Renal cortex interstitium (tissue), 11 donors: ENCODE results near the gene NOTUM. TPM values are rescaled to one million over a fixed set of nuclear protein-coding genes. Genes with fewer than 3 reads are reported as not detected.
A peak's percentile ranks its signal among the peaks of the same experiment; 100 is the strongest.
"Not testable (repeated sequence)": the region's sequence is repeated elsewhere in the genome, so short reads cannot be mapped to it uniquely, and the experiment has no call there.

Source experiments
- DNase-seq, 11 donors: peaks; one replicate each; pipeline ENCODE4 v3.0.0-alpha.2; 2013; ENCODE audit warnings: low read depth in 9 of 11, low spot score in 4 of 11; ENCODE audit errors: extremely low read depth in 1 of 11
- polyA plus RNA-seq, 3 donors: library from polyadenylated mRNA; unstranded; fragments of 120-200 nt; gene quantifications; one replicate each; pipeline ENCODE4 v1.2.1, GENCODE V29; 2013; ENCODE audit not compliant: insufficient read length in 3 of 3

The NOTUM gene
- polyA plus RNA-seq, 3 donors, result 1.9 to 3.5 (median 3.3) TPM

GRCh38 chr17:81921537-81921862 lies 39.5 kb downstream of the NOTUM start:
- DNase-seq, result no peak

- no peak for DNase-seq
Measured at GRCh38 chr17:81920612-81921536, 40.1 kb downstream of the NOTUM start.

GRCh38 chr17:81918832-81919545 lies 42.0 kb downstream of the NOTUM start:
- no peak for DNase-seq

GRCh38 chr17:81918333-81918669 lies 42.7 kb downstream of the NOTUM start:
- not testable (repeated sequence) for DNase-seq

- peak in 8 of 11 donors; percentile 51 to 77 (median 66) for DNase-seq
Measured at GRCh38 chr17:81917565-81918332, 43.2 kb downstream of the NOTUM start, which contains the start of gene SIRT7. Gene SIRT7 (minus strand): TSS chr17:81918176. CDS start chr17:81918131, 45 bp downstream.

- no peak for DNase-seq
Measured at GRCh38 chr17:81916234-81917001, 44.6 kb downstream of the NOTUM start.

- DNase-seq, result no peak
Measured at GRCh38 chr17:81915331-81915730, 45.7 kb downstream of the NOTUM start.

GRCh38 chr17:81914103-81914850 lies 46.7 kb downstream of the NOTUM start:
- DNase-seq, result no peak

- no peak for DNase-seq
Measured at GRCh38 chr17:81913394-81914102, 47.4 kb downstream of the NOTUM start.

GRCh38 chr17:81912441-81913309 lies 48.3 kb downstream of the NOTUM start:
- DNase-seq, result no peak

- DNase-seq, result no peak
Measured at GRCh38 chr17:81911969-81912368, 49.0 kb downstream of the NOTUM start.

- peak in 9 of 11 donors; percentile 63 to 87 (median 81) for DNase-seq
Measured at GRCh38 chr17:81911277-81911961, 49.6 kb downstream of the NOTUM start, which contains the start of gene PCYT2. Gene PCYT2 (minus strand): TSS chr17:81911399. CDS start chr17:81911355, 44 bp downstream.

- no peak for DNase-seq
Measured at GRCh38 chr17:81910840-81911276, 50.1 kb downstream of the NOTUM start.

- no peak for DNase-seq
Measured at GRCh38 chr17:81909966-81910839, 50.8 kb downstream of the NOTUM start.

GRCh38 chr17:81909231-81909630 lies 51.8 kb downstream of the NOTUM start:
- DNase-seq, result no peak
